ENCODE data around the gene LRRK1. TPM values are rescaled to one million over a fixed set of nuclear protein-coding genes. Genes with fewer than 3 reads are reported as not detected.

The LRRK1 gene
- total RNA-seq, 1 donor from 2014 or later, result 10.8 TPM

DNA sequence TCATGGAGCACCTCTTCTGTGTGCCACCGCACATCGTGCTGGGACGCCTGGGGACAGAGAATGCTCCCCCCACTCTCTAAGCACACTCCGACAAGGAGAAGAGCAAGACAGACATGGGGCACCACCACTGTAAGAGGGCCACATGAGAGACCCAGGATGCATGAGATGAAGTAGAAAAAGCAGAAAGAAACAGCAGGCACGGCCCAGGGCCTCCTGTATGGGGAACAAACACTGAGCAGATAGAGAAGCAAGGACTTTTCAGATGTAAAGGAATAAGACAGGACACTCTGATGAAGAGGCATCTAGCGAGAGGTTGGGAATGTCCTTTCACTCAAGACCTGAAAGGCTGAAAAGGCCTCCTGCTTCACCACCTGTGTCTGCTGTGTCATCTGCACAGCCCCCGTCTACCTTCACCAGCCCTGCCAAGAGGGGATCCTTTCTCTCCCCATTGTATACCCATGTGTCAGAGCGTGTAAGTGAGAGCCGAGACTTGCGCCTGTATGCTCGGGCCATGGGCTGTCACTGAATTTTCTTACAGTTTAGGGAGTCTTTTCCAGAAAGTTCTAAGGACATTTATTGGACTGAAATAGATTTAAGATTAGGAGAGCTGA, 125.6 kb downstream of the LRRK1 start:
- DNase-seq, result no peak

GRCh38 chr15:101045236-101045646, 126.1 kb downstream of the LRRK1 start:
- DNase-seq, result no peak

- DNase-seq, result no peak
These were observed 126.9 kb downstream of the LRRK1 start for GRCh38 chr15:101045835-101046691.

GRCh38 chr15:101046826-101047225, 127.7 kb downstream of the LRRK1 start:
- no peak for DNase-seq

GRCh38 chr15:101047301-101047781, 128.2 kb downstream of the LRRK1 start:
- no peak for DNase-seq

DNA sequence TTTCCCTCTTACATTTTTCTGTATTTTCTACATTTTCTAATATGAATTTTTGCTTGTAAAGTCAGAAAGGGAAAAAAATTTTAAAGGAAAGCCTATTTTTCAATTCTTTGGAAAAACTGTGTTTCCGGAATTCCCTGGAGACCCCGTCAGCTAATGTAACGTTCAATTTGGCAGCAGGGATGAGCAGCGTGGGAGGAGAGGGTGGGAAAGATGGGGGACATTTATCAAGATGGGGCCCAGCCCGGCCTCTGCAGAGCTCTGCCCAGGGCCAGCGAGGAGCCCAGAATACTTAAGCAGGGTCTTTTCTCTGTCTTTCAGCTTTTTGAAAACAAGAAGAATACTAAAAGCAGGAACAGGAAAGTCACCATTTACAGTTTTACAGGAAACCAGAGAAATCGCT, 129.0 kb downstream of the LRRK1 start:
- no peak for DNase-seq

- DNase-seq, result no peak
These were observed 129.4 kb downstream of the LRRK1 start for GRCh38 chr15:101048581-101049030.

- DNase-seq, result no peak
These were observed 130.1 kb downstream of the LRRK1 start for GRCh38 chr15:101049282-101049681.

- DNase-seq, result no peak
These were observed 130.9 kb downstream of the LRRK1 start for GRCh38 chr15:101049856-101050622.

DNA sequence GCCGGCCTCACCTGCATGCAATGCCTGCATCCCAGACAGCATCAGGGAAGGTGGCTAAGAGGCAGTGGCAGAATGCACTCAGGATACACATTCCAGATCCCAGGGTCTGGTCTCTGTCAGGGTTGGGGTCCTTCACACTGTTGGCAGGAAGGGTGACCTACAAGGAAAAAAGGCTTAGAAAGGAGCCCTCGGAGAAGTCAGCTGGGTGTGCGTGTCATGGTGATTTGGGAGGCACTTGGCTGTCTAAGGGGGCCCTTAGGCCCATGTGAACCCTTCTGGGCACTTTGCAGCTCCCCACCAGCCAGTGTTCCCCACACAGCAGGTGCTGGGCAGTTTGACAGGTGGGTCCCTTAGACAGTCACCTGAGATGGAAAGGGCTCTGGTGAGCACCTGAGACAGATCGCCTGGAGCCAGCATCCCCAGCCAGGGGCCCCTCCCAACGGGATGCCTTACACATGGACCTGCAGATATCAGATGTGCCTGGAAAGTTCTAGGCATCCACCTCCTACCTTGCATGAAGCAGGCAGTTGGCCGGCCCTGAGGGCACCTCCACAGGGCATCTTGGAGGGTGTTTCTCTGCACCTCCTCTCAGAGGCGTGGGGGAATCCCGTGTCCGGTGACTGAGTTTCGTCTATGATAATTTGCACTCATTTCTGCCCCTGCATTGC, 131.6 kb downstream of the LRRK1 start:
- no peak for DNase-seq

DNA sequence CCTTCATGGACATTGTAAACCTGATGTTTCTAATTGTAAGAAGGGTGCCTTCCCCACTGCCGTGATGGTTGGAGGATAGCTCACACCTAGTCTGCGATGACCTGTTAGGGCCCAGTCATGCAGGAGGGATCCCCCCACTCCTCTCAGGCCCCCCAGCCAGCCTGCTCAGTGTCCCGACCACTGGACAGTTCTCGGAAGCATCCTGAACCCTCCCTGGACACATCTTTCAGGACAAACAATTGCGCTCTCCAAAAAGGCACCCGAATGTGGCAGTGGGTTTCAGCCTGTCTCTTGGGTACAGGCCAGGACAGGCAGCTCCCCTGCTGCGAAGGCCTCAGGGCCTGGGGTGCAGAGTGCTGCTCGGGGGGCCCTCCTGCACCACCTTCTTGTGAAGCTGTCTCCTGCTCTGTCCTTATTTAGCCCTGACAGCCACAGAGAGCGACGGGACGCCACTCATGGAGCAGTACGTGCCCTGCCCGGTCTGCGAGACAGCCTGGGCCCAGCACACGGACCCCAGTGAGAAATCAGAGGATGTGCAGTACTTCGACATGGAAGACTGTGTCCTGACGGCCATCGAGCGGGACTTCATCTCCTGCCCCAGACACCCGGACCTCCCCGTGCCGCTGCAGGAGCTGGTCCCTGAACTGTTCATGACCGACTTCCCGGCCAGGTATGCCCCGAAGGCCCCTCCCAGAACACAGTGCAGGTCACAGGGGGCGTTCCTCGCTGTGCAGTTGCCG, 132.3 kb downstream of the LRRK1 start:
- DNase-seq, result no peak

GRCh38 chr15:101052031-101052620, 133.0 kb downstream of the LRRK1 start:
- DNase-seq, result no peak

- no peak for DNase-seq
These were observed 133.5 kb downstream of the LRRK1 start for GRCh38 chr15:101052681-101053121.

GRCh38 chr15:101053261-101053660, 134.1 kb downstream of the LRRK1 start:
- DNase-seq, result no peak

DNA sequence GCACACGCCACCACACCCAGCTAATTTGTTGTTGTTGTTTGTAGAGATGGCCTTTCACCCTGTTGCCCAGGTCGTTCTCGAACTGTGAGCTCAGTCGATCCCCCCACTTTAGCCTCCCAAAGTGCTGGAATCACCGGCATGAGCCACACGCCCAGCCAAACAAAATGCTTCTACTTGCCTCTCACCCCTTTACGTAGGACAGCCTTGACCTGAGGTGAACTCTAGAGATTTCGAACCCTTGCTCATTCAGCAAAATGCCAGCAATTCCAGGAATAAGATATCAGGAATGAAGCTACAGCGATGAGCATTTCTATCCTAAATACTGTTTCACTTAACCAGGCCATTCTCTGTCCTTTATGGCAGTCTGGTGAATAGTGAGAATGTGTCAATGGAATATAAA, 135.0 kb downstream of the LRRK1 start:
- no peak for DNase-seq

GRCh38 chr15:101054991-101055390, 135.8 kb downstream of the LRRK1 start:
- DNase-seq, result no peak

DNA sequence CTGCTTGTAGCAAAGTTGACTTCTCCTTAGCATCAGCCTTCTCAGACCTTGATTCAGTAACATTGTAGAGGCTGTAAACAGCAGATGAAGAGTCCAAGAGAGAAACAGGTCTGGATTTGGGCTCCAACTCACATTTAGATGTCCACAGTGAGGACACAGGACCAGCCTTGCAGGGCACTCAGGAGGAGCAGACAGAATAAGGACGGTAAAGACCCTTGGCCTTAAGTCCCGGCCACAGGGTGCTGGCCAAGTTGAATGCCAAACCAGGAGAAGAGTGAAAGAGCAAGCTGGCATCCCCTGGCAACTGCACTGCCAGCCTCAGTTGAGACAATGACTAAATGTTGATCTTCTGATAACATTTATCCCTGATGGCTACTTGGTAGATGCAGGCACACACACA, 136.3 kb downstream of the LRRK1 start:
- DNase-seq, result no peak

DNA sequence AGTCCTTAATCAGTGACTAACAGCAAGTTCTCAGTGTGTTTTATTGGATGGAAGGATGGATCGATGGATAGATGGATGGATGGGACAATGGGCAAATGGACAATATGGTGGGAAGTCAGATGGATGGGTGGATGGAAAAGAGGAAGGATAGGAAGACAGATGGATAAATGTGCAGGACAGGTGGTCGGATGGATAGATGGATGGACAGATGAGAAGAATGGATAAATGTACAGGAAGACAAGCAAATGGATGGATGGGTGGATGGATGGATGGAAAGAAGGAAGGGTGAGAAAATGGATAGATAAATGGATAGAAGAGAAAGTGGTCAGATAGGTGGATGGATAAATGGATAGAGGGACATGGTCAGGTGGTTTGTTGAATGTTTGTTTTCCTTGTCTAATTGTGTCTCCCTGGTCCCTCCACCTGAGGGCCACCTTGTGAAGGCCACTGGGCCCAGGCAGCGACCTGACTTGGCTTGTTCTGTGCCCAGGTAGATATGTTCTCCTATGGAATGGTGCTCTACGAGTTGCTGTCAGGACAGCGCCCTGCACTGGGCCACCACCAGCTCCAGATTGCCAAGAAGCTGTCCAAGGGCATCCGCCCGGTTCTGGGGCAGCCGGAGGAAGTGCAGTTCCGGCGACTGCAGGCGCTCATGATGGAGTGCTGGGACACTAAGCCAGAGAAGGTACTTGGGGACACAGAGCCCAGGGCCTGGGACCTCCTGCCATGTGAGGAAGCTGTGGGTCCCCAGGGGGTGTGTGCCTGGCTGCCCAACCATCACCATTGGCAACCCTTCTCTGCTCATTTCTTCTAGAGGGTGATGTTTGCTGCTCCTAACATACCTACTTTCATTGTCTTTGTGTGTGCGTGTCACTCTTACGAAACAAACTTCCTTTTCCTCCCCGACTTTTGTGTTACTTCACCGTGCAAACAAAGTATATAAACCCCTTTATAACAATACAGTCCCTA, 137.5 kb downstream of the LRRK1 start:
- no peak for DNase-seq

GRCh38 chr15:101057841-101058407, 138.8 kb downstream of the LRRK1 start:
- no peak for DNase-seq
